HG02943 (cell line): ENCODE measurements around the gene AGRN.
"Not testable (repeated sequence)": the region's sequence is repeated elsewhere in the genome, so short reads cannot be mapped to it uniquely, and the experiment has no call there.

Source experiments
- ATAC-seq: cut with Tn5 transposase; IDR thresholded peaks from one replicate; pipeline ENCODE4 v1.9.1; 2021; ENCODE audit warnings: mild to moderate bottlenecking, low read depth, moderate library complexity; ENCODE audit not compliant: unreplicated experiment

Gene AGRN

DNA sequence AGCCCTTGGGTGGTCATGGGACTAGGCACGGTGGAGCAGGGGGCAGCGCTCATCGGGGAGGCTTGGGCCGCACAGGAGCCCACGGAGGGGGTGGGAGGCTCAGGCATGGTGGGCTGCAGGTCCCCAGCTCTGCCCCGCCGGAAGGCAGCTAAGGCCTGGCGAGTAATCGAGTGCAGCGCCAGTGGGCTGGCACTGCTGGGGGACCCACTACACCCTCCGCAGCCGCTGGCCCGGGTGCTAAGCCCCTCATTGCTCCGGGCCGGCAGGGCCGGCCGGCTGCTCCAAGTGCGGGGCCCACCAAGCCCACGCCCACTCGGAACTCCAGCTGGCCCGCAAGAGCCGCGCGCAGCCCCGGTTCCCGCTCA, 1.6 kb upstream of the AGRN start:
- not testable (repeated sequence) for ATAC-seq

DNA sequence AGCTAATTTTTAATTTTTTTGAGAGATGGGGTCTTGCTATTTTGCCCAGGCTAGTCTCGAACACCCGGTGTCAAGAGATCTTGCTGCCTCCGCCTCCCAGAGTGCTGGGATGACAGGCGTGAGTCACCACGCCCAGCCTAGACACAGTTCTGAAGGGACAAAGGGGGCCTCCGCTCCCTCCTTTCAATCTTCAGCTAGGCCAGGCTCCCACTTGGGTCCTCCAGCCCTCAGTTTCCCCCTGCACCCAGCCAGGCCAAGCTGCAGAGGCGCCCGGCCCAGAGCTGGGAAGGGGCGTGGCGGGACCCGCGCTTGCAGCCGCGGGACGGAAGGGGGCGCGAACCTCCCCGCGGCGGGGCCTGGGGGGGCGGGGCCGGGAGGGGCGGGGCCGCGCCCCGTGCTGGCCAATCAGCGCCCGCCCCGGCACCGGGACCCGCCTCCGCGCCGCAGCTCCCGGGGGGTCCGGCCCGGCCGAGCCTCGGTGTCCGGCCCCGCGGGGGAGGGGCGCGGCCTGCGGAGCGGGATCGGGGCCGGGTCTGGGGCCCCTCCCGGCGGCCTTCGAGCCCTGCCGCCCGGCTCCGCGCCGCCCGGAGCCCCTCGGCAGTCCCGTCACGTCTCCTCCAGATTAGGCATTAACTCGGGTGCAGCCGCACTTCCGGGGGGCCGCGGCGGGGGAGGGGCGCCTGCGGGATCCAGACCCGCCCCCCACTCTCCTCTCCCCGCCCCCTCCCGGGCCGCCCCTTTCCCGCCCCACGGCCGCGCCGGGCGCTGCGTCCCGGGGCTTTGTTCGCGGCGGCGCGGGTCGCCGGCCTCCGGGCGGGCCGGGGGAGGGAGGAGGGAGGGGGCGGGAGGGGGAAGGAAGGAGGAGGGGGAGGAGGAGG, 559 bp upstream of the AGRN start:
- ATAC-seq, result peak; percentile 50

DNA sequence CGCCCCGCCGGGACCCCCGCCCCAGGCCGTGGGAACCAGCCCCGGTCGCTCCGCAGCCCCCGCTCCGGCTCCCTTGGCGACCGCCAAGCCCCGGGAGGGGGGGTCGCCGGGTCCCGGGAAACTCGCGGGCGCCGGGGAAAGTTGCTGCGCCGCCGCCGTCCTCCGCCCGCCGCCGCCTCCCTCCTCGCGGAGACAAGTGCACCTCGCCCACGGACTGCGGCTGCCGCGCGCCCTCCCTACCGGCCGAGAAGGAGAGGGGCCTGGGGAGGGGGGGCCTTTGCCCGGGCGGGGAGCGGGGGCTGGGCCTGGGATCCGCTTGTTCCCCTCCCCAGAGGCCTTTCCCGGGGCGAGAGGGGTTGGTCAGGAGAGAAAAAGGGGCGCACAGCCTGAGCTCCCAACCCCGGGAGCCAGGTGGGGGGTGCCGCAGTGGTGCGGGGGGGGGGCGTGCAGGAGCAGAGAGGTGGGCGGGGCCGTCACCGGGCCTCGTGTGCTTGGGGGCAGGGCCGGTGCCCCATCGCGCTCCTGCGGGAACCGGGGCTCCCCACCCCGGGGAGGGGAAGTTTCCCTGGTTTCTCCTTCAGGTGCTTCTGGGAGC, 592 bp downstream of the AGRN start:
- ATAC-seq, result peak; percentile 13

DNA sequence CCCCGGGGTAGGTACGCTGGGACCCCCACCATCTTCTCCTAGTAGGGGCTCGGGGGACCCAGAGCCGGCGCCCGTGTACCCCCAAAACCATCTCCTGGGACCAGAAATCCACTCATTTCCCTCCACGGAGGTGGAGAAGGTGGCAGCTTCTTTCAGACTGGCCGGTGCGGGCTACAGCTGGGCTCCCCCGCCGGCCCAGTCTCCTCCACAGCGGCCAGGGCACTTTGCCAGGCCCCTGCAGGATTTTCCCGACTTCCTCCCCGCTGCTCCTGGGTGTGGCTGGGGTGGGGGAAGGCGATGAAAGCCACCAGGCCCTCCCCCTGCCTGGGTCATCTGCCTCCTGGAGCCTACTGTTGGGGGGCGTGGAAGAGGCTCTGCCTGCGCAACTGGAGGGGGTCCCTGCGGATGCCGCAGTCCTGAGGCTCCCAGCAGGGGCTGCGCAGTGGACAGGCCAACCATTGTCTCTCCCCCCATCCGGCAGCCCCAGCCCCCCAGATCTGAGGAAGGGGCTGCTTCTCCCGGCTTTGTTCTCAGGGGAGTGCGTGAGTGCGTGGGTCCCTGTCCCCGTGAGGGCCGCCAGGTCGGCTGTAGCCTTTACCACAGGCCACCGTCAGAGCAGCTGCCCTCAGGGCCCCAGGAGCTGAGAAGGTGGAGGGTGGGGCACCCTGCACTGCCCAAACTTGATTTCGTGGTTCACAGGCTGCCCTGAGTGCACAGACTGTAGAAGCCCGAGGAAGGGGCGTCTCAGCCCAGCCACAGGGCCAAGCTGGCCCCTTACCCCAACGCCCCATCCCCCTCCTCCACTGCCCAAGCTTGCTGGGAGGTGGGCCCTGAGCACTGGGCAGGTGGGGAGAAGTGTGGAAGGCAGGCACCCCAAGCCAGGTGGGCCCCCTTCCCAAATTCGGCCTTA, 1.3 kb downstream of the AGRN start:
- no peak for ATAC-seq

DNA sequence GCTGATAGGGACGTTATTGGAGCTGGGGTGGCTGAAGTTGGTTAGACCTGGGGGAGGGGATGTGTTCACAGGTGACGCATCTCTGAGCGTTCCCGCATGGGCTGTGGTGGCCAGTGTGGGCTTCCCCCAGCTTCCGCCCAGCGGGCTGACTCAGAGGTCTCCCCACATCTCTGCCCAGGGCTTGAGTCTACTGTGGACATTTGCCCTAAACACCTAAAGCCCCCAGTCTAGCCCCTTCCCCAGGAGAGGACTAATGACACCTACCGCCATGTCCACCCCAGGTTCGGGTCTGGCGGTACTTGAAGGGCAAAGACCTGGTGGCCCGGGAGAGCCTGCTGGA, 2.0 kb downstream of the AGRN start:
- ATAC-seq, result no peak

DNA sequence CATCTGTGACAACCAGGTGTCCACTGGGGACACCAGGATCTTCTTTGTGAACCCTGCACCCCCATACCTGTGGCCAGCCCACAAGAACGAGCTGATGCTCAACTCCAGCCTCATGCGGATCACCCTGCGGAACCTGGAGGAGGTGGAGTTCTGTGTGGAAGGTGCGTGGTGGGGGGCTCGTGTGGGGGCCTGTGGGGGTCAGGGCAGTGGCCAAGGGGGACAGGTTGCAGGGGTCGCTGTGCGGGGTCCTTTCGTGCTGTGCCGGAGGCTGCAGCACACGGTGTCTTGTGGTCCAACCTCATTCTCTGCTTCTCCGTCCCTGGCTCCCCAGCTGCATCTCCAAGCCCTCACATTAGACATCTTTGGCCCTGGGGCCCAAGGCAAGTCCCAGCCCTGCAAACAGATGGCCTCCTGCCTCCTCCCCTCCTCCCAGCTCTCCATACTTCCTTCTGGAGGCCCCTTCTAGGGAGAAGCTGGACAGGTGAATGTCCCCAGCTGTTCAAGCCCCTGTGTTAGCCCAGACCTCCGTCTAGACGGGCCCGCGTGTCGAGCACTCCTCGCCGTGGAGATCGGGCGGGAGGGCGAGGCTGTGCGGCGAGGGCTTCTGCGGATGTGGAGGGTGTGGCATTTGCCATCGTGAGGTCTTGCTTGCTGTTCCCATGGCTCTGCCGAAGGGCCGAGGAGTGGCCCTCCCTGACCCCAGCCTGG, 2.5 kb downstream of the AGRN start:
- ATAC-seq, result no peak

DNA sequence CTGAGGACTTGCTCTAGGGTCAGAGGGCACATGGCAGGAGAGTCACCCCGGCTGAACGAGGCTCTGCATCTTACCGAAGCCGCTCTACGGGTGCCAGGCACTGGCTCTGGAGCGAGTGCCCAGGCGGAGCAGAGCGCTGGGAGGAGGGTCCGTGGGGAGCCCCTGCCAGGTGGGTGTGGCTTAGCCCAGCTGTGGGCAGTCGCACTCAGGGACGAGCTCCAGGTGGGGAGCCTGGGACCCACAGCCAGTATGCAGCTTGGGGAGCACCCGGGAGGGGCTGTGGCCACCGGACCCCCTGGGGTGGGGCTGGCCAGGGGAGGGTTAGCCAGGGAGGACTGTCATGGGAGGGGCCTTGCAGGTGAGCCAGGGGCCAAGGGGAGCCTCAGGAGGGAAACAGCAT, 3.8 kb downstream of the AGRN start:
- ATAC-seq, result no peak

DNA sequence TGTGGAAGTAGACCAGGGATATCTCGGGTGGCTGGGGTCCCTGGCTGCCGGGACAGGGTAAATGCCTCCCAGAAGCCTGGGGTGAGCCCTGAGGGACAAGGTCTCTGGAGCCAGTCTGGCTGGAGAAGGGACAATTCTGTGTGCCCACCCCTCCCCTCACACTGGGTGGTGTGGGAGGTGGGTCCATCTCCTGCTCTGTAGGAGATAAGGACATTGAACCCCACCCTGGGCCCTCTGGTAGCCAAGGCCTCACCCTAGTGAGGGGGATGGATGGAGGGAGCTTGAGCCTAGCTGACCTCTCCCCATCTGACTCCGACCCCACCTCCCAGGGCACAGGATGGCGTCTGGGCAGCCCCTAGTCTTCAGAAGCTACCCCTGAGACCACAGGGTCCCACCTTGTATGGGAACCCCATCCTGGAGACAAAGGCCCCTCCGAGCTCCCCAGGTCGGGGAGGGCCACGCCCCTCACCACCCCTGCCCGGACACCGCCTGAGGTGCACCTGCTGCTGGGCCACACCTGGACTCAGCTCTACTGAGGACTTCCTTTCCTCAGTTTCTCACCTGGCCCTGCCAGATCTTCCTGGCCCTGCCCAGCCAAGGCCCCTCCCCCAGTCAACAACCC, 4.3 kb downstream of the AGRN start:
- ATAC-seq, result no peak

DNA sequence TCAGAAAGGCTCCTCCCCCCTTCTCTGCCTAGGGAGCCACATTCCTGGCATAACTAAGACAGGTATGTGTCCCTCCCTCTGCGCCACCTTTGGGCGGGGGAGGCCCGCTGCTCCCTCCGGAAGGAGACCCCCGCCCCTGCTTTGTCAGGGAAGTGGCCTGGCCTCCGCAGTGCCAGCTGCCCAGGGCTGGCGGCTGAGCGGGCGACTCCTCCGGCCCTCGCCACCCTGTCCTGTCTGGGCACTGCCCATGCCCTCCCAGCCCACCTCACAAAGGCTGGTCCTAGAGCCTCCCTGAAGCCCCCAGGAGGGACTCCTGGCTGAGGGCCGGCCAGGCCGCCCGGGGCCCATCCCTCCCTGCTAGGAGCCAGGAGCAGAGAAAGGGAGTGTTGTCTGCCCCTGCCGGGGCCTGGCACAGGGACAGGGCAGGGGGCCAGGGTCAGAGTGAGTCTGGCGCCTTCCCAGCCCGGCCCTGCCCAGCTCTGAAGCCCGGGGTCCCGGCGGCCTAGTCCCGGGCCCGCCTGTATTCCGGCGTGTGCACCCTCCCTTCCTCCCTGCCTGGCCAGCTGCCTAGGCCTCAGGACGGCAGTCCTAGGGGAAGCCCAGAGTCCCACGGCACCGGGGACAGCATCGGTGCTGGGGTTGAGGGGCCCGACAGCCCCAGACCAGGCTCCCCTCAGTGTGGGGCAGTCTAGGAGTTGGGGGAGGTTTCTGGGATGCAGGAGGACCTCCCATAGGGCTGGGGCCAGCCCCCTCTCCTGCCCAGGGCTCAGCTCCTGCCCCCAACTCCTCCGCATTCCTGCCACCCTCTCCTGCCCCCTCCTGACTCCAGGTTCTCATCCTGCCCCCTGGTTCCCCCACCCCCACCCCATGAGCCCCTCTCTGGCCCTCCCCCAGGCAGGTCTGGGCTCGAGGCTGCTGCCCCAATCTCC, 5.1 kb downstream of the AGRN start:
- ATAC-seq, result no peak

DNA sequence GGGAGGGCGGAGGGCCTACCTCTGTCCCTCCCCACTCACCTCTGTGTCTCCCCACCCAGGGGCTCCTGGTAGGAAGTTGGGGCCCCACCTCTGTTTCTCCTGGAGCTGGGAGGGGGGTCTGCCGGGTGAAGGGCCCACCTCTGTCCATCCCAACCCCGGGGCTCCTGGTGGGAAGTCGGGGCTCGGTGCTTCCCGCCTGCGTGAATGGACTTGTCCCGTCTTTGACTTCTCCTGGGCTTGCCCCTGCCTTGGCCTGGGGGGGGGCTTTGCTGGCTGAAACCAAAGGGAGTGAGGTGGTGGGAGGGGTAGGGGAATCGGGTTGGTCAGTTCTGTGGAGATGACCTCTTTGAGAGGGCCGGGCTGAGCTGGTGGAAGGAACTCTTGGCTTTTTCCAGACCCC, 5.8 kb downstream of the AGRN start:
- ATAC-seq, result no peak

DNA sequence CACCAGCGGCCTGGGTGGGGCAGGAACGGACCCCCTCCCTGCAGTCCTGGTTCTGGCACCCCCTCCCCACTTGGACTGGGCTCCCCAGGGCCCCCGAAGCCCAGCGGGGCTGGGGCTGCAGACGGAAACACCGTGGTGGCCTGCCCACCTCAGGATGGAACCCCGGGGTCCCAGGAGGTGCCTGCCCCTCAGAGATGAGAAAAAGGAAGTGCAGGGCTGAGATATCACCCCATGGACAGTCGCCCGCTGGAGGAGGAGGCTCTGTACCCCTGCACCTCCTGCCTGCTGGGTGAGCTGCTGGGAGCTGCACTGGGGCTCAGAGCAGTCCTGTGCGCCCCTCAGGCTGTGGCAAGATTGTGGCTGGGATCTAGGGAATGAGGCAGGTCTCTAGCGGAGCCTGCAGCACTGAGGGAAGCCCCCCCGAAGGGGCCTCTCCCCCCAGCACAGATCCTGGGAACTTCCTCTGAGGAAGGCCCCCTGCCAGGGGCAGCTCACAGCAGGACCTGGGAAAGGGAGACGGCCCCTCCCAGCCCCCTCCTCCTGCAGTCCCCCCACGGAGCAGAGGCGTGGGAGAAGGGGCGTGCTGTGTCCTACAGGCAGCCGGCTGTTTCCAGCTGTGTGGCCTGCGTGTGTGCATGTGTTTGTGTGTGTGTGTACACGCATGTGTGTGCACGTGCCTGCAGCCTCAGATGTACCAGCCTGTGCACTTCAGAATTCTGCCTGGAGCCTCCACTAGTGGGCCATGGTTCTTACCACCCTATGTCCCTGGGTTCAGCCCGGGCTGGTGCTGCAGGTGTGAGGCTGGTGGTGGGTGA, 6.9 kb downstream of the AGRN start:
- ATAC-seq, result no peak

DNA sequence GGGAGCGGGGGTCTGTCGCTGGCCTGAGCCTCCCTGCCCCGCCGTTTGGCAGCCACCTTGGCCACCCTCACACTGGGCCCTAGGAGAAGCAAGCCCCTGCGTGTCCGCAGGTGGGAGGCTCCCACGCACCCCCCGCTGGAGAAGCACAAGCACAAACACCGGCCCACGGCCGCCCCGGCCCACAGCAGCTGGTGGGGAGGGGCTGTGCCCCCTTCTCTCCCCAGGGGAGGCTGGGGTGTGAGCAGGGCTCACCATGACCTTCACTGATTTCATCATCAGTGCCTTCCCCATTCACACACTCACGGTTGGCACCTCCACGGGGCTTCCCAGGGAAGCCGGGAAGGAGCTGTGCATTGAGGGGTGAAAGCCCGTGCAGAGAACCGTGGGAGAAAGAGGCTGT, 7.9 kb downstream of the AGRN start:
- ATAC-seq, result no peak

DNA sequence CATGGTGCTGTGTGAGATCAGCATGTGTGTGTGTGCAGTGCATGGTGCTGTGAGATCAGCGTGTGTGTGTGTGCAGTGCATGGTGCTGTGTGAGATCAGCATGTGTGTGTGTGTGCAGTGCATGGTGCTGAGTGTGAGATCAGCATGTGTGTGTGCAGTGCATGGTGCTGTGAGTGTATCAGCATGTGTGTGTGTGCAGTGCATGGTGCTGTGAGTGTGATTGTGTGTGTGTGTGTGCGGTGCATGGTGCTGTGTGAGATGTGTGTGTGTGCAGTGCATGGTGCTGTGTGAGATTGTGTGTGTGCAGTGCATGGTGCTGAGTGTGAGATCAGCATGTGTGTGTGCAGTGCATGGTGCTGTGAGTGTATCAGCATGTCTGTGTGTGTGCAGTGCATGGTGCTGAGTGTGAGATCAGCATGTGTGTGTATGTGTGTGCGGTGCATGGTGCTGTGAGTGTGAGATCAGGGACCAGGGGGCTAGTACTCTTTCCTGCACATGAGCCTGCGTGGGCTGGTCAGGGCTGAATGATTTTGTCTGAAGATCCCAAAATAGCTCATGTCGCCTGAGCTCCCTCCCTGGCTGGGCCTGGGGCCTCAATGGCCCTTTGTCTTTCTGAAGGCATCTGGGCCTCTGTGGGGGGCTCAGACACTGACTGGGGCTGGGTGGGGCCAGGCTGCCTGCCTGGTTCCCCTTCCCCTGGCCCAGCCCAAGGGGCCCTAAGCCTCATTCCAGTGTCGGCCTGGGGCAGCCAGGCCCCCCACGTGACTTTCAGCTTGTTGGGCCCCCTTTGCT, 11.1 kb downstream of the AGRN start:
- ATAC-seq, result not testable (repeated sequence)

DNA sequence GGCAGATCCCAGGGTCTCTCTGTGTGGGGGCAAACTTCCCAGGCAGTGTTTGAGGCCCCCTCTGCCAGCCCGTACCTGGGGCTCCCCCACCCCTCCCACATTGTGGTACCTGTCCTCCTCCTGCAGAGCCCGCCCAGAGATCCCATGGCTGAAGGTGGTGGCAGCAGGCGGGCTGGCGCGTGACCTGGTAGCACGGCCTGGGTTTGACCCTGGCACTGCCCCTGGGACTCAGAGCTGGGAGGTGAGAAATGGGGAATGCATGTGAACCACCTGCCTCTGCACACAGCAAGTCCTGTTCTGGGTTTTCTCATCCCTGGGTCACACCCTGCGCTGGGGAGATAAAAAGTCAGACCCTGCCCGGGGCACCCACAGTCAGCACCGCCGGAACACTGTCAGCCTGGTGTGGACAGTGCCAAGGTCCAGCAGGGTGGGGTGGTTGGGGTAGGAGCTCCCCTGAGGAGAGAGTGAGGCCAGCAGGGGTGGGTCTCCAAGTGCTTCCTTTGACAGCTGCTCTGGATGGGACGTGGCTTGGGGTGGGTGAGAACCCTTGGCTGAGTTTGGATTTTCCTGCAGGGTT, 11.8 kb downstream of the AGRN start:
- ATAC-seq, result no peak

DNA sequence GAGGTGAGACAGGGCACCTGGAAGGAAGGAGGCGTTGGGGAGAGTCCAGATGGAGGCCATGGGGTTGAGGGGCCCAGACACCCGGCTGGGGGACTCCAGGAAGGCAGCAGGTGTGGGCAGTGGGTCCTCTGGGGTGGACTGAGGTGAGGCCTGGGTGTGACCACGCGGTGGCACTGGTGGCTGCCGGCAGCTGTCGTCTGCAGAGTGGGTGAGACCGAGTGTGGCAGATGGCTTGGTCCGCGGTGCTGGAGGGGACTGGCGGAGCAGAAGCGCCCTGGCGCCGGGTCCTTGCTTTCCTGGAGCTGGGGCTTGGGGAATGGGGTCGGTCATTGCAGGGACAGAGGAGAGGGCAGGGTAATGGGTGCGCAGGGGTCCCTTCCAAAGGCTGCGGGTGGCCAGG, 12.5 kb downstream of the AGRN start:
- ATAC-seq, result no peak

DNA sequence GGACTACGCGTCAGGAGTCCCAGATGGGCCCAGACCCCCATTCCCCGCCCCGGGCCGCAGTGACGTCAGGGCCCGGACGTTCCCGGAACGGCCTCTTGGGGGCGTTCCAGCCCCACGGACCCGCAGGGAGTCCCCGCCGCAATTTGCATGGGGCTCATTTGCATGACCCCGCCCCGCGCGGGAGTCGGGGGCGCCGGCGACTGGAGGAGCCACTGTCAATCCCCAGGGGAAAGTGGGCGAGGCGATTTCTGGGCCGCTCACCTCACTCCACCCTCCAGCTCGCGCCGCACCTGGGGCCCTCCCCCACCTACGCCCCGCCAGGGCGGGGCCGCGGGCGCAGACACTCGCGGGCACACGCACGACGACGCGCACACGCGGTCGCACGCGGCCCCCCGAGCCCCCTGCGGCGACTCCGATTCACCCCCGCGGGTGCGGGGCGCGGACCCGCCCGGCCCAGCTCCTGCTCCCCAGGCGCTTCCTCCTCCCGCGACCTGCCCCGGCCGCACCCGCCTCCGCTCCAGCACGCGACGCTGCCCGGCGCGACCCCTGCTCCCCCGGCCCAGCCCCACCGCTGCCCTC, 13.2 kb downstream of the AGRN start:
- ATAC-seq, result peak; percentile 76
